ENCODE results near the gene HEYL.

The HEYL gene

DNA sequence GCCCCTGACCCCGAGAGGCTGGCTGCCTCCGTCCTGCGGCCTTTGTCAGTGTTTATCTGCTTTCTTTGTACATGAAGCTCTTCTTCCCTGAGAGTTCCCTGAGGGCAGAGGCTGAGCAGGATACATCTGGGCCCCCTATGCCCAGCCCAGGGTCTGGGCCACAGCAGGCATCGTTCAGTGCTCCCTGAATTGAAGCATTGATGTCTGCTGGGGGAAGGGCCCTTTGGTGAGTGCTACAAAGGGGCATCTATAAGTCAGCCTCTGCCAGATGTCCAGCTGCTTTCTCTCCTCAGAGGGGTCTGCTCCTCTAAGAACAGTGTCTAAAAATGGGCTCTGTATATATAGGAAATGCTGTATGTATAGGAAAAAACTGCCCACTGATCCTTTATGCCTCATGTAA lies 2.1 kb downstream of the HEYL start:
- no peak for DNase-seq (ENCODE audit: low read depth)

DNA sequence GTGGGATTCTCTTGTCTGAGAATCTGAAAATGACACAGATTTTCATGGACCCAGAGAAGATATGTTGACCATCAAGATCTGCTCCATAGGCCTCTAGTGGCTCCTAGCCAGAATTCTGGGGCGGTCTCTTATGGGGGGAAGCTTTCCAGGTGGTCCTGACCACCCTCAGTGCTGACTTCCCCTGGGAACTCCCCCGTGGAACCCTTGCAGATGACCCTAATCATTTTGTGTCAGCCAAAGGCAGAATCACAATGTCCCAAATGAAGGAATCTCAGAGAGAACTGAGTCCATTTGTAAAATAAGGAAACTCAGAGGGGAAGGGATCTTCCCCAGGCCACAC lies 3.6 kb downstream of the HEYL start:
- DNase-seq (ENCODE audit: low read depth): no peak

DNA sequence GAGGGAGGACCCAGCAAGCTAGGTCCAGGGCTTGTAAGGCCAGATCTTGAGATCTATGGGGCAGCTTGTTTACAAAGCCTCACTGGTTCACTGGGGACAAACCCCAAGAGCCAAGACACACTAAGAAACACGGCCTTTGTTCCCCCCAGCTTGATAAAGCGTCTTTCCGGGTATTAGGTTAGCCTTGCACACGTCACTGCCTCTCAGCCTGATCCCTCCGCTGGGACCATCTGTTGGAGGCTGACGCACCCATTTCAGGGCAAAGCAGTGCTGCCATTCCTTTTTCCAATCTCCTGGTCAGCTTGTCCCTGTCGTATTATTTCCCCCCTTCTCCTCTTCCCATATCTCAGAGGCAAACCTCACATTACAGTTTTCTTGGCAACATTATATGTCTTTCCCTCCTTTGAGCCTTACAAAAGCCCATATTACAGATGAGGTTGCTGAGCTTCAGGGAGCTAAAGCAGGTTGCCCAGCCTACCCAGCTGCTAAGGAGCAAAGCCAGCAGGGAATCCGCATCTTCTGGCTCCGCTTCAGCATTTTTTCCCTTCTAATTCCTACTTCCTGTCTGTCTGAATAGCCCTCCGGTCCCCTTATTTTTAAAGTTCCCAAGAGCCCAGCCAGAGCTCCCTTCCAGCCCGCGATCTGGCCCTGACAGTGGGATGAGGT lies 4.1 kb downstream of the HEYL start:
- DNase-seq (ENCODE audit: low read depth): no peak

DNA sequence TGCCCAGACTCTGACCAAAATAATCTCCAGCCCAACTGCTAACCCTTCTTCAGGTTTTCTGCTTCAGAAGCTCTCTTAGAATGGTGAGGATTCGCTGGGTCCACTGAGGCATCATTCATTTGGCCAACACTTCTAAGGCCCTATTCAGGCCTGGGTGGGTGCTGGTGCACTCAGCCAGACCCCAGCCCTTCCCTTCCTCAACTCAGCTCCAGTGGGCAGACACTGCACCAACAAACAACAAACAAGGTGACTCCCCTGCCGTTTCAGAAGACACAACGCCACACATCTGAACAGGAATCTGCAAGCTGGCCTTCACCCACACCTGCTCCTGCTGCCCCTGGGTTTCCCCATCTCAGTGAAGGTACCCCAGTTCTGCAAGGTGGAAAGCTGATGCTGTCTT lies 6.0 kb downstream of the HEYL start:
- no peak for DNase-seq (ENCODE audit: low read depth)

DNA sequence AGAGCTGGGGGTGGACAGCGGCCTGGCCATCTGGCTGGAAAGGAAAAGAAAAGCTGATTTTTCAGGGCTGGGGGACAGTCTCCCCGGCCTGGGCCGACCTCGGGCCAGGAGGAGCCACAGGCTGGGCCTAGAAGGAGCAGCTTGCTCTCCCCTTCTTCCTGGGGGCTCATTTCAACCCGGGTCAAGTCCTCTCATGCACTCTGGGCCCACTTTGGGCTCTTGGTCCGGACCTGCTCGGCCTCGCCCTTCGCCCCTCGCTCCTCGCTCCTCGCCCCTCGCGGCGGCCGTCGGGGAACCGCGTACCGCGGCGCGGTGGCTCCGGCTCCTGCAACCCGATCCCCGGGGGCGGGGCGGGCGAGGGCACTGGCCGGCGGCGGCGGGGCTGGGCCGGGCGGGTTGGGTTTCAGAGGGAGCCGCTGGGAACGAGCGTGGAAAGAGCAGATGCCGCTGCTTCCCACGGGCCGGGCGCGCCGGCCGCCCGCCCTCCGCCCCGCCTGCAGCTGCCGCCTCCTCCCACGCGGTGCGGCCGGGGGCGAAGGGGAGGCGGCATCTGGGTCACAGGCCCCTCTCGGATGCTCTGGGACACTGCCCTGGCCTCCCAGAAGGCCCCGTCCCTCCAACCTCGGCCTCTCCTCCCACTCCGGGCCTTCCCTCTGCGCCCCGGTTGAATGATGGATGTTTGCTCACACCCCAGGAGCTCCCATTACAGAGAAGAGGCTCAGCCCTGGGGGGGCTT lies 6.6 kb downstream of the HEYL start:
- no peak for DNase-seq (ENCODE audit: low read depth)

DNA sequence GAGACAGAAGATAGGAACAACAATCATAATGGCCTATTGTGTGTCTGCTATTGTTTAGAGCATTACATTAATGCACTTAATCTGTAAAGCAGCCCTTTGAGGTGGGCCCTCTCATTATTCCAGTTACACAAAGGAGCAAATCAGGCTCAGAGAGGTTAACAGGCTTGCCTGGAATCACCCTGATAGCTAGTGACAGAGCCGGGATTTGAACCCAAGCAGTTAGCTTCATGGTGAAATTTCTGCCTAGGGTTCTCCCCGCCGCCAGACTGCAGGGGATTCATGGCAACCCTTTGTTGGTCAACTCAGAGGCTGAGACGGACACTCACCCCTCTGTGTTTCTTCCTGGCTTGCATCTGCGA lies 7.1 kb downstream of the HEYL start:
- no peak for DNase-seq (ENCODE audit: low read depth)

DNA sequence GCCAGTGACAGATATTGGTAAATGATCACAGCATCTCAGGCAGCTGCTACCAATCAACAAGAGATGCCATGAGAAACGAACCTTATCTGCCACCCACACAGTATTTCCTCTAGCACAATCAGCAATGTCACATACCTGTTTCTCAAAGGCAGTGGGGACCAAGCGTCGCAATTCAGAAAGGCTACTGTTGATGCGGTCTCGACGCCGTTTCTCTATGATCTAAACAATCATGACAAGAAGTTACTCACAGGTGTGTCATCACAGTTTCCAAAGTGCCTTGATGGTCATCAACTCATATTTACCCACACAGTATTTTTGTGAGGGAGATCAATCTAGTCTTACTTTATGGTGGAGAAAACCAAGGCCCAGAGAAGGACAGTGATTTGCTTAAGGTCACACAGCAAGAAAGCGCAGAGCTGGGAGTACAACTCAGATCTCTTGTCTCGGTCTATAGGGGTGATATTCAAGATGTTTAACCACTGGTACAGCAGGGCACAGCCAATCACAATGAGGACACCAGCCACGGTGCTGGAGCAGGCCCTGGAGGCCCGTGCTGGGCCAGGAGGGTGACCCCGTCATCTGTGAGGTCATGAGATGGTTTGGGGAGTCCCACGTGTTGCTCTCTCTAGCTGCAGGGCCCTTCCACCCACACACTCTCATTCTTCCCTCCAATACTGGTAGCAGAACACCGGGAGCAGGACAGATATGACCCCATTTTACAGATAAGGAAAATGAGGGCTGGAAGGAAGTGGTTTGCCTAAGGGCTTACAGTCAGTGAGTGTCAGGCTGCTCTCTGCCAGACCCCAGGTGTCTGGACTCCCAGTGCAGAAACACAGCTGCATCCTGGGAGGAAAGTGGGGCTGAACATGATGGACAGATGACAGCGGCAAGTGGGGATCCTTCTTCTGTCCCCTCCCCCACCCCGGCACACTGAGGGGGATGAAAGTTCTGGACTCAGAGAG lies 7.8 kb downstream of the HEYL start:
- no peak for DNase-seq (ENCODE audit: low read depth)

DNA sequence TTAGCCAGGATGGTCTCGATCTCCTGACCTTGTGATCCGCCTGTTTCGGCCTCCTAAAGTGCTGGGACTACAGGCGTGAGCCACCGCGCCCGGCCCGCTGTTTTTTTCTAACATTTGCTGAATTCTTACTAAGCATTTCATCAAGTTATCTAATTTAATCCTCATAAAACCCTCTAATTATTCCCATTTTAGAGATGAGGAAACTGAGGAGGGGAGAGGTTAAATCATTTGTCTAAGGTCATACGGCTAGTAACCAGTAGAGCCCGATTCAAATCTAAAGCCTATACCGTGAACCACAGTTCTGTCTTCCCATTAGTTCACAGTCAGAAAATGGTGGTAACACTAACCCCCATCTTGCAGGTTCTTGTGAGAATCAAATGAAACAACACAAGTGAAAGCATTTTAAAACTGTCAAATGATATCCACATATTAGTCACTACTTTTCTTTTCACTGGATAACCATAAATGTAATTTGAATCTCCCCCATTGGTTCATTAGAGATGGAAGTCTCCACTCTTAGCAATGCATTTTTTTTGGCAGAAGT lies 10.6 kb downstream of the HEYL start:
- no peak for DNase-seq (ENCODE audit: low read depth)

DNA sequence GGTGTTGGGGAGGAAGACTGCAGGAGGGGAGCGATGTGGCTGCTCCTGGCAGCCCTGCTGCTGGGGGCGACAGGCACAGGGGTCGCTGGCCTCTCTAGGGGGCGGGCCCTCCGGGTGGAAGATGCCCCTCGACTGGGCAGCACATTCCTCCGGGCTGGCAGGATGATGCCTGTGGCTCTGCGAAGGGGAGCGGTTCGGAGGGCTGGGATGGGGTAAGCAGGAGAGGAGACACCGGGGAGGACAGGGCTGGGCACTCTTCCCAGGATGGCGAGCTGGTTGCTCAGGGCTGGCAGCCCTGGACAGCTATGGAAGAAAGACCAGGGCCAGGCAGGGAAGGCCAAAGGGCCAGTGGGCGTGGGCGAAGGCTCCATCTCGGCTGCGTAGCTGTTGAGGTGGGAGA lies 12.8 kb downstream of the HEYL start:
- DNase-seq (ENCODE audit: low read depth): no peak

DNA sequence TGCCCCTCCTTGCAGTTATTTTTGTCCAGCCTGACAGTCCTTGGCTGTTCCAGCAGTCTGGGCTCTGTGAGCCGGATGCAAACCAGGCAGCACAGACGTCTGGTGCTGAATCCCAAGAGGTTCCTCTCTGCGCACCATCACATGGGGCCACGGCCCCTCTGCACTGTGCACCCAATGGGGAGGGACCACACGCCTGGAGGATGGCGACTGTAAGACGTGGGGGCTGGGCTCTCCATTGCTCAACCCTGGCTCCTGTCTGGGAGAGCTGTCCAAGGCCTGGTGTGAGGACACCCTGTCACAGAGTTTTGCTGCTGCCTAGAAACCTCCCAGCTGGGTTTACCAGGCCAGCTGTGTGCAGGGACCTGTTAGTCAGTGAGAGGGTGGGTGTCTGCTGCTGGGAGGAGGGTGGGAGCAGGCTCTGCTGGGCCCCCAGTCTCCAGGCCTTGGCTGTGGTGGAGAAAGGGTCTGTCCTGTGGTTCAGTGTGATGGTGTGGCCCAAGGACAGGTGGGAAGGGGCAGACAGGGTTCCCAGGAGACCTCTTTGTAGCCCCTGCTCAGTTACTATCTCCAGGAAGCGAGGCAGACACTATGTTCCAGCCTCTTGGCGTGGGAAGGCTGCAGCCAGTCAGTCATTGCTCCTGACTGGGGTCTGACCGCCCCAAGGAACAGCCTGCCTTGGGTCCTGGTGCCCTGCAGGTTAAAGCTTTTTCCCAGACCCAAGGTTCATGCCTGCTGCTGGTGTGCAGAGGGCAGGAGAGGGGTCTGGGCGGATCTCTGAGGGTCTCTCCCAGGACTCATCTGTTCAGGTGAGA lies 13.8 kb downstream of the HEYL start:
- DNase-seq (ENCODE audit: low read depth): no peak

DNA sequence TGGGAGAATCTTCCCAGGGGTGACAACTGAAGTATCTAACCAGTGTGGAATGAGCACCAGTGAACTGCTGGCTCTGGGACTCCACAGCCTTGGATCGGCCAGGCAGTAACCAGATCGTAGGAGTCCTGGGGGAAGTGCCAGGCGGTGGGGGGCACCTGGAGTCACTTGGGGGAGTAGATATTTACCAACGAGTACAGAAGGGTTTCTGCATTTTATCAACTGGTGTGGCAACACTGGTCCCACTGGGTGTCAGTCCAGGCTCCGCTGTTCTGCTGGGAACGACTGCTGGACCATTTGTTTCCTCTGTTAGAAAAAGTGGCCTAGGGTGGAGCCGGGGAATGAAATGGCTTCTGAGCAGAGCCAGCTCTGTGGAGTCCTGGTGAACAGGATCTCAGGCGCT lies 14.4 kb downstream of the HEYL start:
- no peak for DNase-seq (ENCODE audit: low read depth)

DNA sequence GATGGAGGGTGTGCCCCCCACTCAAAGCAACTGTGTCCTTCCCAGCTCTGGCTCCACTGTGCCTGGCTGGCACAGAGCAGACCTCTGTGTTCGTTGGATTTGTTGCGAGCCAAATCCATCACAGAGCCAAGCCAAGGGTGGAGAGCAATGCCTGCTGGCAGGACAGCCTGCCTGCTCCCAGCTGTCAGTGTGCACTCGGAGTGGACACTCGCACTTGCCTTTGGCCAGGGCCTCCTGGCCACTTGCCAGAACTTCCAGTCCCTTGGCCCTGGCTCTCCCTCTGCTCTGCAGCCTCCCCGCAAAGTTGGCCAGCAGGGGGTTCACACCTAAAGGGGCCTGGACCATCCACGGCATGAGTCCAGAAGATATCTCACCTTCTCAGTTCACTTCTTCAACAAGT lies 16.4 kb downstream of the HEYL start:
- no peak for DNase-seq (ENCODE audit: low read depth)

DNA sequence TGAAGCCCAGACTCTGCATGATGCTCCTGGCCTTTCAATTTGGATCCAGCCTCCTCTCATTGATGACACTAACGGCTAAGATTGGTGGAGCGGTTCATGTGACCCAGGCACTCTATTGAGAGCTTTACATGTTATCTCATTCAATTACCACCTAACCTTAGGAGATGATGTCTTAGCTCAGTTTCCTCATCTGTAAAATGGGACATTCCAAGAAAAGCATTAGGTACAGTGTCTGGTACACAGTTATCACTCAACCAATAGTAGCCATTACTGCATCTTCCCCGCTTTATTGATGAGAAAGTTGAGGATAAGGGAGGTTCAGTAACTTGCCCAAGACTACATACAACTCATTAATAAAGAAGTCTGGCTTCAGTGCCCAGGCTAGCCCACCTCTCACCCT lies 17.0 kb downstream of the HEYL start:
- no peak for DNase-seq (ENCODE audit: low read depth)

DNA sequence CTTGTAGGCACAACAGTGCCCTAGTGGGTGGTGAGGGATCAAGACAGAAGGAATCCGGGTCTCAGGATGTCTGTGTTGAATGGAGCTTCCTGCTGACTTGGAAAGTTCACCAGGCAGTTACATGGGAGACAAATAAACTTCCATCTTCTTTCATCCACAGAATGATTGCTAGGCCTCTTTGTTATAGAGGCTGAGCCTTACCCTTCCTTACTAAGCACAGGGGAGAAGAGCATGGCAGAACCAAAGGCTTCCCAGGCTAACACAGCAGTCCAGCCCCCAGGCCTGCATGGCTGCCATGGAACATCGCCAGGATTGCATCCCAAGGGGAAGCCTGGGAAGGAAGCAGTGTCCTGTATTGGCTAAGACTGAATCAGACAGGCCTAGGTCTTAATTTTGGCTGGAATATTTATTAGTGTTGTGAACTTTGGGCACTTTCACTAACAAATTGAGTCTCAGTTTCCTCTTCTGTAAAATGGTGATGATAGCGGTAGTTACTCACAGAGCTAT lies 18.7 kb downstream of the HEYL start:
- DNase-seq (ENCODE audit: low read depth): no peak

DNA sequence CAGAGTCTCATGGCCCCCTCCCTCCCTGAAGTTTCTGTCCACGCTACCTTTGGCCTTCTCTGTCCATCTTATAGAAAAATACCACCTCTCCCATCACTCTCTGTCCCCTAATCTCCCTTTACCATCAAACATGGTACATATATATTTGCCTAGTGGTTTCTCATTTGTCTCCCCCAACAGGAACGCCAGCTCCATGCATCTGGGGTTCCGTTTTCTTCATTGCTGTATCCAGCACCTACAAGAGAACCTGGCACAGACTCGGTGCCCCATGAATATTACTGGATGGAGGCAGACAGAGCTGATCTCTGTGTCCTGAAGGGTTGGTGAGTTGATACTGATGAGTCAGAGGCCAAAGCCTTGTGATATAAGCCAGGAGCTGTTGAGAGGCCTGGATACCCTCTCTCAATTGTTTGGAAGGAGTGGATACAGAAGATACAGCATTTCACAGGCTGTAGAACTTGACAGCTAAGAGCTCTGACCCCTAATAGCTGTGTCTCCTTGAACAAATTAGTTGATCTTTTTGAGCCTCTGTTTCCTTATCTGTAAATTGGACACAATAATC lies 21.9 kb downstream of the HEYL start:
- no peak for DNase-seq (ENCODE audit: low read depth)

DNA sequence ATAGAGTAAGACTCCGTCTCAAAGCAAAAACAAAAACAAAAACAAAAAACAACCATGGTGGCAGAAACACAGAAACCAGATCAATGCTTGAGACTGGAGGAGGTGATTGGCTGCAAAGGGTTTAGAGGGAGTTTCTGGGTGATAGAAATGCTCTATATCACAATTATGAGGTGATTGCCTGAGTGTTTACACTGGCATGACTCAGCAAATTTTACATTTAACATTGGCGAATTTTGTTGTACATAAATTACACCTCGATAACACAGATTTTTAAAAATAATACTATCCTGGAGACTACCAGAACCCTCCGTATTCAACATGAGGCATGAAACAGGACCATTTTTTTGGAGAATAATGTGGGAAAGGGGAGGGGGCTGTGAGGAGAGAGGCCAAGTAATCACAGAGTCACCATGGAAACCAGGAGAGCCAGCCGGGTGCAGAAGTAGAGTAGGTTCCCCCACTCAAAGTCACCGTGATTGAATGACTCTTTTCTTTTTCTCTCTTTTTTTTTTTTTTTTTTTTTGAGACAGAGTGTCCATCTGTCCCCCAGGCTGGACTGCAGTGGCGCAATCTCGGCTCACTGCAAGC lies 24.3 kb downstream of the HEYL start:
- DNase-seq (ENCODE audit: low read depth): no peak

DNA sequence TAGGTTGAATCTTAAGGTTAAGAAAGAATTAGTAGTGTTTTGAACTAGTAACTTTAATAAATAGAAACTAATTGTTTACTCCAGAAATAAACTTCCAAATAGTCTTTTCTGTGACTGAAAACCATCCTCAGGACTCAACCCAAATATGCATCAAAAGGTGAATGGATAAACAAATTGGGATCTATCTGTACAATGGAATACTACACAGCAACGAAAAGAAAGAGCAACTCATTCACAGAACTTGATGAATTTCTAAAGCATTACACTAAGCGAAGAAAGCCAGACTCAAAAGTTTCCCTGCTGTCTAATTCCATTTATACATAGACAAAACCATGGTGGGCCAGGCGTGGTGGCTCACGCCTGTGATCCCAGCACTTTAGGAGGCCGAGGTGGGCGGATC lies 25.0 kb downstream of the HEYL start:
- no peak for DNase-seq (ENCODE audit: low read depth)

DNA sequence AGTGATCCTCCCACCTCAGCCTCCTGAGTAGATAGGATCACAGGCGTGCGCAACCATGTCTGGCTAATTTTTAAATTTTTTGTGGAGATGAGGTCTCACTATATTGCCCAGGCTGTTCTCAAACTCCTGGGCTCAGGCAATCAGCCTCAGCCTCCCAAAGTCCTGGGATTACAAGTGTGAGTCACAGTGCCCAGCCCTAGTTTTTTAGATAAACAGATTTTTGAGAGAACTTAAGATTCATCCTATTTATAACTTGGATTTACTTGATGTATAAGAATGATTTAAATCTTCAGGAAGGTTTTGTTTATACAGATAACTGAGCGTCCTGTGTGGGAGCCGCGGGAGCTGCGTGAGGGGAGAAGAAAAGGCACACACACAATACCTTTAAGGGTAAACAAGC lies 26.2 kb downstream of the HEYL start:
- DNase-seq (ENCODE audit: low read depth): no peak

DNA sequence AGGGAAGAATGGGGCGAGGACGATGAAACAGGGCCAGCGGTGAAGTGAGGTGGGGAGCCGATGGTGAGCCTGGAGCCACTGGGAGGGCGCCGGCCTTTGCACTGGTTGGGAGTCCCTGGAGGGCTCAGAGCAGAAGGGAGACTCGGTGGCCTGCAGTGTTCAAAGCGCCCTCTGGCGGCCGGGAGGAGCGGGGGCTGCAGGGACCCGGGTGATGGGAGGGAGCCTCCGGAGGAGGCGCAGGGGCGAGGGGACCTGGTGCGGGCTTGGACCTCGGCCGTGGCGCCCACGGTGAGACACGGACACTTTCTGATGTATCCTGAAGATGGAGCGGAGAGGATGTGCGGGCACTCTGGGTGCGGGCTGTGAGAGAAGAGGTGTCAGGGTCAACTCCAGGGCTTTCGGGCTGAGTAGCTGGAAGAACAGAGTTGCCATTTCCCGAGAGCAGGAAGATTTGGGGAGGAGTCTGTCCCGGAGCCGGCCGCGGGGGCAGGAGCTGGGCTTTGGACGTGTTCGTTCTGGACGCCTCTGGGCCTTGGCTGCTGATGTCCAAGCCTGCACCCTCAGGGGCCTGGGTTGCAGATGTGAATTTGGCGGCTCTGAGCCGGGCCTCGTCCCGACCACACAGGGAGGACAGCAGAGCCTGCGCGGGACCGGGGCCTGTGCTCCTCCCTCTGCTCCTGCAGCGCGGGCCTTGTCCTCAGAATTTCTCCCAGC lies 29.7 kb downstream of the HEYL start:
- peak; percentile 65 for DNase-seq (ENCODE audit: low read depth)

DNA sequence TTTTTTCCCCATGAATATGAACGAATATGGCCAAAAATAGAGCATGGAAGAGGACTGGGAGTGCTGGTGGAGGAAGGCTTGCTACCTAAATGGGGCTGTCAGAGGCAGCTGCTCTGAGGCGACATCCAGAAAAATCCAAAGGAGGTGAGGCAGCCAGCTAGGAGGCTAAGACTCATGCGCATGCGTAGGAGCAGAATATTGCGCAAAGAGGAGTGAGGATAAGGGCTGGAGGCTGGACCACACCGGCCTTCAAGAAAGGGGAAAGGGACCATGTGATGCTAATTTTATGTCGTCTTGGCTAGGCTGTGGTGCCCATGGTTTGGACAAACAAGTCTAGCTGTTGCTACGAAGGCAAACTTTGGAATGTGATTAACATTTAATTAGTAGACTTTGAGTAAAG lies 30.5 kb downstream of the HEYL start:
- DNase-seq (ENCODE audit: low read depth): no peak

All from stimulated activated CD8-positive, alpha-beta memory T cell treated with anti-CD3 and anti-CD28 coated beads, Interleukin-15, amount 100 ng/mL, for 24 hours (primary cell).